ENCODE results near the gene GNAT3. TPM values are rescaled to one million over a fixed set of nuclear protein-coding genes. Genes with fewer than 3 reads are reported as not detected.

The GNAT3 gene
- total RNA-seq, 1 experiment from 2014 or later = not detected

DNA sequence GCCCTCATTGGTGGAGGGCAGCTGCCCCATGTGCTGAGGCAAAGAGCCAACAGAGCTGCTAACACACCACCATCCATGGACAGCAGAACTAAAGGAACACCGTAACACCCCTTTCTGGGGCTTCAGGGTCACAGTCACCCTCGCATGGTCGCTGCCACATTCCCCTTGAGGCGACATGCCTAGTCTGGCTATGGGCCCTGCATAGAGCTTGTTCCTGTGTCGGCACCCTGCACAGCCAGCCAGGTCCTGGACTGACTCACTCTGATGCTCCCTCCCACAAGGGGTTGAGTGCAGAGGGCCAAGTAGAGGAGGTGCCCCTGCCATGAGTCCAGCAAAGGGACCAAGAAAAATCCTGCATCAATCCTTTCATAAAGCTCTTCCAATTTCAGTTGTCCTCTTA lies 77.8 kb downstream of the GNAT3 start:
- H3K27ac Mint-ChIP-seq (ENCODE audit: unreplicated experiment) = no peak overlapping the region
- CTCF ChIA-PET = no interaction called here
- POLR2A ChIA-PET = no interaction called here

GRCh38 chr7:80432166-80432565 lies 79.7 kb downstream of the GNAT3 start:
- Mint-ChIP-seq H3K36me3 (ENCODE audit: insufficient read depth, unreplicated experiment) (no peaks in the 10 kb centered on the region), H3K9me3 (ENCODE audit: unreplicated experiment) (no peaks in the 10 kb centered on the region), H3K4me1 (ENCODE audit: low read depth, unreplicated experiment) (no peaks in the 10 kb centered on the region), H3K4me3 (ENCODE audit: unreplicated experiment) (no peak overlapping the region), H3K27ac (ENCODE audit: unreplicated experiment) (no peak overlapping the region), H3K27me3 (ENCODE audit: insufficient read depth, unreplicated experiment) (no peaks in the 10 kb centered on the region)
- POLR2A ChIA-PET = no interaction called here
- BruUV-seq (replicated peaks) = no TSS peak
- TF ChIP-seq, protein P1, sequence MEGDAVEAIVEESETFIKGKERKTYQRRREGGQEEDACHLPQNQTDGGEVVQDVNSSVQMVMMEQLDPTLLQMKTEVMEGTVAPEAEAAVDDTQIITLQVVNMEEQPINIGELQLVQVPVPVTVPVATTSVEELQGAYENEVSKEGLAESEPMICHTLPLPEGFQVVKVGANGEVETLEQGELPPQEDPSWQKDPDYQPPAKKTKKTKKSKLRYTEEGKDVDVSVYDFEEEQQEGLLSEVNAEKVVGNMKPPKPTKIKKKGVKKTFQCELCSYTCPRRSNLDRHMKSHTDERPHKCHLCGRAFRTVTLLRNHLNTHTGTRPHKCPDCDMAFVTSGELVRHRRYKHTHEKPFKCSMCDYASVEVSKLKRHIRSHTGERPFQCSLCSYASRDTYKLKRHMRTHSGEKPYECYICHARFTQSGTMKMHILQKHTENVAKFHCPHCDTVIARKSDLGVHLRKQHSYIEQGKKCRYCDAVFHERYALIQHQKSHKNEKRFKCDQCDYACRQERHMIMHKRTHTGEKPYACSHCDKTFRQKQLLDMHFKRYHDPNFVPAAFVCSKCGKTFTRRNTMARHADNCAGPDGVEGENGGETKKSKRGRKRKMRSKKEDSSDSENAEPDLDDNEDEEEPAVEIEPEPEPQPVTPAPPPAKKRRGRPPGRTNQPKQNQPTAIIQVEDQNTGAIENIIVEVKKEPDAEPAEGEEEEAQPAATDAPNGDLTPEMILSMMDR (IDR thresholded peaks at IDR 0.05; ENCODE audit: insufficient read depth in 1 of 2, low read depth in 1 of 2, low read length in 1 of 2, severe bottlenecking in 1 of 2, unreplicated experiment in 1 of 2) = no peak
- no peaks in the 10 kb centered on the region for H3K9me3 ChIP-seq
- CTCF ChIA-PET = no interaction called here
- intact Hi-C loops (cut with micrococcal nuclease; ENCODE audit: unreplicated experiment) = no loop called here
- H3K36me3 ChIP-seq (ENCODE audit: control insufficient read depth, insufficient read depth, low read length) = no peaks in the 10 kb centered on the region
- no peaks in the 10 kb centered on the region for H3K27me3 ChIP-seq (replicated peaks; ENCODE audit: control insufficient read depth, insufficient read depth, low read length)
- H3K4me1 ChIP-seq = no peaks in the 10 kb centered on the region
- no peak overlapping the region for H3K4me3 ChIP-seq (ENCODE audit: low read depth, low read length)
- no peak for DNase-seq

More for the DNA sequence above, 77.8 kb downstream of the GNAT3 start:
- TF ChIP-seq, protein P1 (IDR thresholded peaks at IDR 0.05; ENCODE audit: insufficient read depth in 1 of 2, low read depth in 1 of 2, low read length in 1 of 2, severe bottlenecking in 1 of 2, unreplicated experiment in 1 of 2) = no peak
- Mint-ChIP-seq H3K9me3 (ENCODE audit: unreplicated experiment) (no peaks in the 10 kb centered on the region), H3K4me3 (ENCODE audit: unreplicated experiment) (no peak overlapping the region), H3K36me3 (ENCODE audit: insufficient read depth, unreplicated experiment) (no peaks in the 10 kb centered on the region), H3K4me1 (ENCODE audit: low read depth, unreplicated experiment) (no peaks in the 10 kb centered on the region), H3K27me3 (ENCODE audit: insufficient read depth, unreplicated experiment) (no peaks in the 10 kb centered on the region)
- no TSS peak for BruUV-seq (replicated peaks)
- intact Hi-C loops (cut with micrococcal nuclease; ENCODE audit: unreplicated experiment) = no loop called here
- no peak overlapping the region for H3K4me3 ChIP-seq (ENCODE audit: low read depth, low read length)
- no peaks in the 10 kb centered on the region for H3K27me3 ChIP-seq (replicated peaks; ENCODE audit: control insufficient read depth, insufficient read depth, low read length)
- H3K4me1 ChIP-seq = no peaks in the 10 kb centered on the region
- no peak for DNase-seq
- no peaks in the 10 kb centered on the region for H3K36me3 ChIP-seq (ENCODE audit: control insufficient read depth, insufficient read depth, low read length)
- no peaks in the 10 kb centered on the region for H3K9me3 ChIP-seq

GRCh38 chr7:80429181-80429580 lies 82.7 kb downstream of the GNAT3 start:
- Mint-ChIP-seq H3K27ac (ENCODE audit: unreplicated experiment) (no peak overlapping the region), H3K36me3 (ENCODE audit: insufficient read depth, unreplicated experiment) (no peaks in the 10 kb centered on the region), H3K4me1 (ENCODE audit: low read depth, unreplicated experiment) (no peaks in the 10 kb centered on the region), H3K4me3 (ENCODE audit: unreplicated experiment) (no peak overlapping the region), H3K9me3 (ENCODE audit: unreplicated experiment) (no peaks in the 10 kb centered on the region), H3K27me3 (ENCODE audit: insufficient read depth, unreplicated experiment) (peaks cover 7% of the 10 kb centered on the region)
- Histone ChIP-seq H3K36me3 (ENCODE audit: control insufficient read depth, insufficient read depth, low read length) (no peaks in the 10 kb centered on the region), H3K4me1 (no peaks in the 10 kb centered on the region), H3K9me3 (no peaks in the 10 kb centered on the region), H3K4me3 (ENCODE audit: low read depth, low read length) (no peak overlapping the region), H3K27me3 (replicated peaks; ENCODE audit: control insufficient read depth, insufficient read depth, low read length) (no peaks in the 10 kb centered on the region)
- TF ChIP-seq, protein P1 (IDR thresholded peaks at IDR 0.05; ENCODE audit: insufficient read depth in 1 of 2, low read depth in 1 of 2, low read length in 1 of 2, severe bottlenecking in 1 of 2, unreplicated experiment in 1 of 2) = no peak
- DNase-seq = no peak
- CTCF ChIA-PET = no interaction called here
- POLR2A ChIA-PET = no interaction called here
- intact Hi-C loops (cut with micrococcal nuclease; ENCODE audit: unreplicated experiment) = no loop called here
- BruUV-seq (replicated peaks) = no TSS peak
